22Rv1 (cell line): ENCODE measurements around the gene ZKSCAN7.

Experiments
- ZFX ChIP-seq: fragments of 450-650 bp; IDR thresholded peaks from 2 replicates; pipeline ENCODE4 v1.6.1; 2017; ENCODE audit warnings: antibody characterized with exemption, borderline replicate concordance
- TF ChIP-seq, protein P1 (sequence below): fragments of 450-650 bp; IDR thresholded peaks from 2 replicates; pipeline ENCODE4 v1.5.1; 2017; ENCODE audit warnings: mild to moderate bottlenecking

GRCh38 chr3:44557074-44557473 lies 2.1 kb downstream of the ZKSCAN7 start:
- TF ChIP-seq, protein P1, sequence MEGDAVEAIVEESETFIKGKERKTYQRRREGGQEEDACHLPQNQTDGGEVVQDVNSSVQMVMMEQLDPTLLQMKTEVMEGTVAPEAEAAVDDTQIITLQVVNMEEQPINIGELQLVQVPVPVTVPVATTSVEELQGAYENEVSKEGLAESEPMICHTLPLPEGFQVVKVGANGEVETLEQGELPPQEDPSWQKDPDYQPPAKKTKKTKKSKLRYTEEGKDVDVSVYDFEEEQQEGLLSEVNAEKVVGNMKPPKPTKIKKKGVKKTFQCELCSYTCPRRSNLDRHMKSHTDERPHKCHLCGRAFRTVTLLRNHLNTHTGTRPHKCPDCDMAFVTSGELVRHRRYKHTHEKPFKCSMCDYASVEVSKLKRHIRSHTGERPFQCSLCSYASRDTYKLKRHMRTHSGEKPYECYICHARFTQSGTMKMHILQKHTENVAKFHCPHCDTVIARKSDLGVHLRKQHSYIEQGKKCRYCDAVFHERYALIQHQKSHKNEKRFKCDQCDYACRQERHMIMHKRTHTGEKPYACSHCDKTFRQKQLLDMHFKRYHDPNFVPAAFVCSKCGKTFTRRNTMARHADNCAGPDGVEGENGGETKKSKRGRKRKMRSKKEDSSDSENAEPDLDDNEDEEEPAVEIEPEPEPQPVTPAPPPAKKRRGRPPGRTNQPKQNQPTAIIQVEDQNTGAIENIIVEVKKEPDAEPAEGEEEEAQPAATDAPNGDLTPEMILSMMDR, result no peak
- no peak for TF ChIP-seq ZFX
